Stimulated activated CD4-positive, alpha-beta T cell treated with anti-CD3 and anti-CD28 coated beads, Interleukin-2, amount 100 ng/mL, for 24 hours (primary cell): Measurements from ENCODE around the gene UBQLN3.

Source experiments
- DNase-seq, 2 donors: peaks; one replicate each; pipeline ENCODE4 v3.0.0-alpha.2; 2020

UBQLN3 gene

GRCh38 chr11:5504403-5504921, 5.3 kb downstream of the UBQLN3 start:
- DNase-seq, result no peak

GRCh38 chr11:5500393-5500801, 9.4 kb downstream of the UBQLN3 start:
- DNase-seq, result no peak

DNA sequence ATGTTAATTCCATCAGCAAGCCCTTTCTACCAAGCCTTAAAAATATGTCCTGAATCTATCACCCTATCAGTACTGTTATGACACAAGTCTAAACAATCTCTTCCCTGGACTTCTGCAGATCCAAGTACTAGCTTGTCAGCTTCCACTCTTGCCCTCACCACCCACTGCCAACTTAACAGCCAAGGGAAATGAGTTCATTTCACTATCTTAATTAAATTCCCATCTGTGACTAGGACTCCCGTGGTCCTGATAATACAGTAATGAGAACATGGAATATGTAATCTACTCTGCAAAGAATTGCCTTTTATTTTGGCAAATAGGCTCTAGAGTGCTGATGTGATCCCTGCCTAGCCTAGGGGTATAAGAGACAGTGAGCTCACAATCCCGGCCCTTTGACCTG, 10.1 kb downstream of the UBQLN3 start:
- no peak for DNase-seq

GRCh38 chr11:5489576-5490357, 20.0 kb downstream of the UBQLN3 start:
- no peak for DNase-seq

DNA sequence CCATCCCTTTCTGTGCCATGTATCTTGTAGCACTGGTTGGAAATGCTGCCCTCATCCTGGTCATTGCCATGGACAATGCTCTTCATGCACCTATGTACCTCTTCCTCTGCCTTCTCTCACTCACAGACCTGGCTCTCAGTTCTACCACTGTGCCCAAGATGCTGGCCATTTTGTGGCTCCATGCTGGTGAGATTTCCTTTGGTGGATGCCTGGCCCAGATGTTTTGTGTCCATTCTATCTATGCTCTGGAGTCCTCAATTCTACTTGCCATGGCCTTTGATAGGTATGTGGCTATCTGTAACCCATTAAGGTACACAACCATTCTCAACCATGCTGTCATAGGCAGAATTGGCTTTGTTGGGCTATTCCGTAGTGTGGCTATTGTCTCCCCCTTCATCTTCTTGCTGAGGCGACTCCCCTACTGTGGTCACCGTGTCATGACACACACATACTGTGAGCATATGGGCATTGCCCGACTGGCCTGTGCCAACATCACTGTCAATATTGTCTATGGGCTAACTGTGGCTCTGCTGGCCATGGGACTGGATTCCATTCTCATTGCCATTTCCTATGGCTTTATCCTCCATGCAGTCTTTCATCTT, 20.9 kb downstream of the UBQLN3 start:
- DNase-seq, result no peak

GRCh38 chr11:5488385-5488784, 21.4 kb downstream of the UBQLN3 start, which contains the start of gene OR52D1:
TSS of gene OR52D1 (plus strand) at chr11:5488685. CDS start at chr11:5488707, 22 bp downstream.
- DNase-seq, result no peak

GRCh38 chr11:5486421-5486820, 23.3 kb downstream of the UBQLN3 start:
- peak in 1 of 2 donors; percentile 5 for DNase-seq

DNA sequence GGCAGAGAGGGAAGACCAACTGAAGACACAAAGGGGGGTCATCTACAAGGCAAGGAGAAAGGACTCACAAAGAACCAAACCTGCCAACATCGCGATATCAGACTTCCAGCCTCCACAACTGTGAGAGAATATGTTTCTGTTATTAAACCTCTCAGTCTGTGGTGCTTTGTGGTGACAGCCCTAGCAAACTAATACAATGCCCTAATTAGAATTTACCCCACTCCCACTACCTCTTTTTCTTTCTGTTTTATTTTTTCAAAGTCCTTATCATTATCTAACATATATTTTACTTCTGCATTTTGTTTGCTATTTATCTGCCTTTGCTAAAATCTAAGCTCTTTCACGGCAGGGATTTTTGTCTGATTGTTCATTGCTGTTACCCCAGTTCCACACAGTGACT, 23.8 kb downstream of the UBQLN3 start:
- DNase-seq, result no peak

DNA sequence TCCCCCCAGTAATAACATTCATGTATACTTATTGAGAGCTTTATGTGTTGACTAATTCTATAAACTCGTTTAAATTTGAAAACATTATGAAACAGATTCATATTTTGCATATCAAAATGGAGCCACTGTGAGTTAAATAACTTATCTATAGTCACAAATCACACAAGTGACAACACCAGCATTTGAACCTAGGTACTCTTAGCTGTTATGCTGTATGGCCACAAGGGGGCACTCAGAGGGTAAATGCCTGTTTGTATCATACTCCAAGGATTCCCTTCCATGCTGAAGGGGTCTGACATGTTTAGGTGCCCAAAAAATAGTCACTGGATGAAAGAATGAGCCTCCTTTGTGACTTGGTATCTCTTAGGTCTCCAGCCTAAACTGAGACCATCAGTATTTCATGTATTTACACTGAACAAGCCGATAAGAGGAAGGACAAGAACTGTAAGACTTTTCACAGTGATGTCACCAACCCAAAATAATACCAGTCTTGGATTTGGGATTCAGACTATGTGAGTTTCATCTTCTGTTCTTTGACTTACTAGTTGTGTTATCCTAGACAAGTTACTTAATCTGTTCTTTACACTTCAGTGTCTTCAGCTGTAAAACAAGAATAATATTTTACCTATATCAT, 33.5 kb downstream of the UBQLN3 start:
- DNase-seq, result peak; percentile 24 to 49

GRCh38 chr11:5473921-5474320, 35.8 kb downstream of the UBQLN3 start:
- no peak for DNase-seq

GRCh38 chr11:5467527-5467926, 42.2 kb downstream of the UBQLN3 start:
- no peak for DNase-seq

DNA sequence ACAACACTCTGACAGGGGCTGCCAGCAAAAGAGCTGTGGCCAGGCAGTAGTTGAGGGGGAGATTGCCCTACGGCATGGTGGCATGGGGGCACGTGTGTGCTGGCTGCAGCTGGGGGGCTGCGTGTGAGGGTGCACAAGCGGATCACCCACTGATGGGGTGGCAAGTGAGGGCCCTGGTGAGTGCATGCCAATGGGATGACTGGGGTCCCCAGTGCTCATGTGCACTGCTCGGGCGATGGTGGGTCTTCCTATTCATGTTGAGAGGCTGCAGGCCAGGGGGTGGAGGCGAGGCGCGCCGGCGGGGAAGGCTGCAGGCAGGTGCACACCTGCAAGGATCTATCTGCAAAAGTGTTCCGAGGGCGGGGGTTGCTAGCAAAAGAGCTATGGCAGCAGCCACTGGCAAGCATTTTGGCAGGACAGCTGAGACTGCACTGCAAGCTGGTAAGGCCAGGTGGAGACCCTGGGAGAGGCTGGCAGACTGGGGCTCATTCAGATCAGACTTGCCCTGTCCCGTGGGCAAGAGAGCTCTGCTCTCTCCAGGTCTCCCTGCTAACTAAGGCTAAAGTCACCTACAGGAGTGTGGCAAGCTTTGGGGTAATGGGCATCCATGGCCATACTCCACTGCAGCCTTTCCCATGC, 48.7 kb downstream of the UBQLN3 start:
- no peak for DNase-seq
